SK-N-SH treated with all-trans-retinoic acid at 6 μM for 48 hours (cell line): ENCODE data around the gene RBM18.

Experiments
- ATAC-seq: fragments of 200-7000 bp; cut with Tn5 transposase; 3 replicates; pipeline ENCODE4 v1.9.1; 2020; ENCODE audit warnings: mild to moderate bottlenecking, moderate library complexity
- ARNTL ChIP-seq: fragments of 450-650 bp; formaldehyde crosslinking; IDR thresholded peaks from 2 replicates; pipeline ENCODE4 v1.5.0; 2020; ENCODE audit warnings: low read depth, mild to moderate bottlenecking, moderate library complexity, borderline replicate concordance
- BACH2 ChIP-seq: fragments of 250-450 bp; sonication (Bioruptor Pico); IDR thresholded peaks from 2 replicates; pipeline ENCODE4 v1.9.0; 2021; ENCODE audit warnings: mild to moderate bottlenecking, borderline replicate concordance
- CSDC2 ChIP-seq: fragments of 250-450 bp; sonication (Bioruptor Pico); IDR thresholded peaks from 2 replicates; pipeline ENCODE4 v1.5.0; 2020; ENCODE audit warnings: mild to moderate bottlenecking, moderate library complexity
- ESRRG ChIP-seq: fragments of 250-450 bp; sonication (Bioruptor Pico); IDR thresholded peaks from 2 replicates; pipeline ENCODE4 v1.6.1; 2021; ENCODE audit warnings: mild to moderate bottlenecking
- GLIS3 ChIP-seq: fragments of 250-450 bp; sonication (Bioruptor Pico); IDR thresholded peaks from 2 replicates; pipeline ENCODE4 v1.5.0; 2020; ENCODE audit warnings: mild to moderate bottlenecking, moderate library complexity
- ISL1 ChIP-seq: fragments of 250-450 bp; sonication (Bioruptor Pico); IDR thresholded peaks from 2 replicates; pipeline ENCODE4 v2.1.2; 2022; ENCODE audit warnings: mild to moderate bottlenecking, moderate library complexity
- OSR1 ChIP-seq: fragments of 250-450 bp; sonication (Bioruptor Pico); IDR thresholded peaks from 2 replicates; pipeline ENCODE4 v1.8.0; 2022; ENCODE audit warnings: moderate library complexity, mild to moderate bottlenecking, inconsistent platforms
- PATZ1 ChIP-seq: fragments of 250-450 bp; sonication (Bioruptor Pico); IDR thresholded peaks from 2 replicates; pipeline ENCODE4 v1.8.0; 2020; ENCODE audit warnings: mild to moderate bottlenecking, moderate library complexity, borderline replicate concordance
- RARB ChIP-seq: fragments of 250-450 bp; sonication (Bioruptor Pico); IDR thresholded peaks from 2 replicates; pipeline ENCODE4 v1.8.0; 2021; ENCODE audit warnings: mild to moderate bottlenecking, moderate library complexity
- SNAI2 ChIP-seq: fragments of 250-450 bp; sonication (Bioruptor Pico); IDR thresholded peaks from 2 replicates; pipeline ENCODE4 v1.5.0; 2020; ENCODE audit warnings: mild to moderate bottlenecking, moderate library complexity
- TOX ChIP-seq: fragments of 250-450 bp; sonication (Bioruptor Pico); IDR thresholded peaks from 2 replicates; pipeline ENCODE4 v1.8.0; 2021; ENCODE audit warnings: mild to moderate bottlenecking, moderate library complexity, borderline replicate concordance
- TSHZ2 ChIP-seq: fragments of 250-450 bp; sonication (Bioruptor Pico); IDR thresholded peaks from 2 replicates; pipeline ENCODE4 v1.5.0; 2020; ENCODE audit warnings: mild to moderate bottlenecking, moderate library complexity
- ZC3H10 ChIP-seq: fragments of 250-450 bp; sonication (Bioruptor Pico); IDR thresholded peaks from 2 replicates; pipeline ENCODE4 v1.5.1; 2021; ENCODE audit warnings: mild to moderate bottlenecking, moderate library complexity
- ZFP3 ChIP-seq: fragments of 250-450 bp; sonication (Bioruptor Pico); IDR thresholded peaks from 2 replicates; pipeline ENCODE4 v1.5.0; 2020; ENCODE audit warnings: mild to moderate bottlenecking, moderate library complexity
- ZNF70 ChIP-seq: fragments of 450-650 bp; formaldehyde crosslinking; IDR thresholded peaks from 2 replicates; pipeline ENCODE4 v1.5.0; 2020; ENCODE audit warnings: mild to moderate bottlenecking, moderate library complexity
- ZNF8 ChIP-seq: fragments of 450-650 bp; formaldehyde crosslinking; IDR thresholded peaks from 2 replicates; pipeline ENCODE4 v1.5.0; 2020; ENCODE audit warnings: mild to moderate bottlenecking, moderate library complexity
- TF ChIP-seq, protein P1 (sequence below): fragments of 250-450 bp; sonication (Bioruptor Pico); IDR thresholded peaks from 2 replicates; pipeline ENCODE4 v1.5.1; 2021; ENCODE audit warnings: mild to moderate bottlenecking, moderate library complexity
- TF ChIP-seq, protein P2 (sequence below): fragments of 250-450 bp; sonication (Bioruptor Pico); IDR thresholded peaks from 2 replicates; pipeline ENCODE4 v1.5.1; 2020; ENCODE audit warnings: low read depth, mild to moderate bottlenecking, moderate library complexity
- TF ChIP-seq, protein P3 (sequence below): fragments of 250-450 bp; sonication (Bioruptor Pico); IDR thresholded peaks from 2 replicates; pipeline ENCODE4 v1.8.0; 2021; ENCODE audit warnings: low read depth, mild to moderate bottlenecking, moderate library complexity, borderline replicate concordance

Gene RBM18

DNA sequence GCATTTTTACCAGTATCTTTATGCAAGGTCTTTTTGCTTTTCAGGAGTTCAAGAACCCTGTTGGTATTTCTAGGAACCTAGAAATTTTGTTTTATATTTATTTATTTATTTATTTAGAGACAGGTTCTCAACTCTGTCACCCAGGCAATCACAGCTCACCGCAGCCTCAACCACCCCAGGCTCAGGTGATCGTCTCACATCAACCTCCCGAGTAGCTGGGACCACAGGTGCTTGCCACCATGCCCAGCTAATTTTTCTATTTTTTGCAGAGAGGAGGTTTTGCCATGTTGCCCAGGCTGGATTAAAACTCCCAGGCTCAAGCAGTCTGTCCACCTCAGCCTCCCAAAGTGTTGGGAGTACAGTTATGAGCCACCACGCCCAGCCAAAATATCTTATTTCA is 68.8 kb downstream of the RBM18 start:
- TF ChIP-seq, protein P1, sequence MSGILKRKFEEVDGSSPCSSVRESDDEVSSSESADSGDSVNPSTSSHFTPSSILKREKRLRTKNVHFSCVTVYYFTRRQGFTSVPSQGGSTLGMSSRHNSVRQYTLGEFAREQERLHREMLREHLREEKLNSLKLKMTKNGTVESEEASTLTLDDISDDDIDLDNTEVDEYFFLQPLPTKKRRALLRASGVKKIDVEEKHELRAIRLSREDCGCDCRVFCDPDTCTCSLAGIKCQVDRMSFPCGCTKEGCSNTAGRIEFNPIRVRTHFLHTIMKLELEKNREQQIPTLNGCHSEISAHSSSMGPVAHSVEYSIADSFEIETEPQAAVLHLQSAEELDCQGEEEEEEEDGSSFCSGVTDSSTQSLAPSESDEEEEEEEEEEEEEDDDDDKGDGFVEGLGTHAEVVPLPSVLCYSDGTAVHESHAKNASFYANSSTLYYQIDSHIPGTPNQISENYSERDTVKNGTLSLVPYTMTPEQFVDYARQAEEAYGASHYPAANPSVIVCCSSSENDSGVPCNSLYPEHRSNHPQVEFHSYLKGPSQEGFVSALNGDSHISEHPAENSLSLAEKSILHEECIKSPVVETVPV (CRISPR knock-in tag) = no peak
- TF ChIP-seq ZNF8 (CRISPR knock-in tag) (no peak), GLIS3 (CRISPR knock-in tag) (no peak), ISL1 (no peak), TOX (CRISPR knock-in tag) (no peak), CSDC2 (CRISPR knock-in tag) (no peak), ARNTL (CRISPR knock-in tag) (no peak), BACH2 (CRISPR knock-in tag) (no peak), ZFP3 (CRISPR knock-in tag) (no peak)
- TF ChIP-seq, protein P2, sequence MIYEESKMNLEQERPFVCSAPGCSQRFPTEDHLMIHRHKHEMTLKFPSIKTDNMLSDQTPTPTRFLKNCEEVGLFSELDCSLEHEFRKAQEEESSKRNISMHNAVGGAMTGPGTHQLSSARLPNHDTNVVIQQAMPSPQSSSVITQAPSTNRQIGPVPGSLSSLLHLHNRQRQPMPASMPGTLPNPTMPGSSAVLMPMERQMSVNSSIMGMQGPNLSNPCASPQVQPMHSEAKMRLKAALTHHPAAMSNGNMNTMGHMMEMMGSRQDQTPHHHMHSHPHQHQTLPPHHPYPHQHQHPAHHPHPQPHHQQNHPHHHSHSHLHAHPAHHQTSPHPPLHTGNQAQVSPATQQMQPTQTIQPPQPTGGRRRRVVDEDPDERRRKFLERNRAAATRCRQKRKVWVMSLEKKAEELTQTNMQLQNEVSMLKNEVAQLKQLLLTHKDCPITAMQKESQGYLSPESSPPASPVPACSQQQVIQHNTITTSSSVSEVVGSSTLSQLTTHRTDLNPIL (CRISPR knock-in tag) = no peak
- no peak for ATAC-seq

DNA sequence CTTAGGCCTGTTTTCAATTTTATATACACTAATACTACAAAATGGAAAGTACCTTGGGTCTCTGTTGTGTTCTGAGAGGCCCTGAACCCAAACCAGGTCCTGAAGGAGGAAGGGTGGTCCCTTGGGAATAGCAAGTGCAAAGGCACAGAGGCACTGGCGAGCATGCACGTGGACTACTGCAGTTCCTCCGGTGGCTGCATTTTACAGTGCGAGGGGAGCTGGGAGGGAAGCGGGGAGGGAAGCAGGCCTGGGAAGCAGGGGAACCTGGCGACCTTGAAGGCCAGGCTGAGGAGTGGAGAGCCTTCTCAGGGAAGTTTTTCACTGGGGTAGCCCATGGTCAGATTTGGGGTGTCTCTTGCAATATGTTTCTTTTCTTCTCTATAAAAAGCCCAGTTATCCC is 71.0 kb downstream of the RBM18 start:
- TF ChIP-seq, protein P2 (CRISPR knock-in tag) = no peak
- TF ChIP-seq, all 23 proteins: peak for 0
- no peak for ATAC-seq

DNA sequence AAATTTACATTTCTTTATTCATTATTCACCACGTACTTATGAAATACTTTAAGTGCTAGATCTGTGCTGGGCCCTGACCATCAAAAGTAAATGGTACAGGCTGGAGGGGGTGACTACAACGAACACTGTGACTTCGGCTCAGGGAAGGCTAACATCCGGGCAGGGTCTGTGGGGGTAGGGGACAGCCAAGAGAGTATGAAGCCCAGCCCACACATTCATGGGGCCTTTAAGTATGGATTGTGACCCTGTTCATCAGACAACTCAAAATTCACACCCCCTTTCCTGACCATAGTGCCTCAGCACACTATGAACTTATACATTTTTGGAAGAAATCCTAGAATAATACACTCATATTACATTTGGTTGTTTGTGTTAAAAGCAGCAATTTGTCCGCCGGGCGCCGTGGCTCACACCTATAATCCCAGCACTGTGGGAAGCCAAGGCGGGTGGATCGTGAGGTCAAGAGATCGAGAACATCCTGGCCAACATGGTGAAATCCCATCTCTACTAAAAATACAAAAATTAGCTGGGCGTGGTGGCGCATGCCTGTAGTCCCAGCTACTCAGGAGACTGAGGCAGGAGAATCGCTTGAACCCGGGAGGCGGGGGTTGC is 71.6 kb downstream of the RBM18 start:
- TF ChIP-seq OSR1 (CRISPR knock-in tag) (no peak), RARB (no peak), PATZ1 (CRISPR knock-in tag) (no peak), ZNF8 (CRISPR knock-in tag) (no peak), ISL1 (no peak), ARNTL (CRISPR knock-in tag) (no peak), TOX (CRISPR knock-in tag) (no peak), CSDC2 (CRISPR knock-in tag) (no peak), ZC3H10 (CRISPR knock-in tag) (no peak), ESRRG (CRISPR knock-in tag) (no peak), SNAI2 (no peak), BACH2 (CRISPR knock-in tag) (no peak), ZNF70 (CRISPR knock-in tag) (no peak)
- TF ChIP-seq, protein P3, sequence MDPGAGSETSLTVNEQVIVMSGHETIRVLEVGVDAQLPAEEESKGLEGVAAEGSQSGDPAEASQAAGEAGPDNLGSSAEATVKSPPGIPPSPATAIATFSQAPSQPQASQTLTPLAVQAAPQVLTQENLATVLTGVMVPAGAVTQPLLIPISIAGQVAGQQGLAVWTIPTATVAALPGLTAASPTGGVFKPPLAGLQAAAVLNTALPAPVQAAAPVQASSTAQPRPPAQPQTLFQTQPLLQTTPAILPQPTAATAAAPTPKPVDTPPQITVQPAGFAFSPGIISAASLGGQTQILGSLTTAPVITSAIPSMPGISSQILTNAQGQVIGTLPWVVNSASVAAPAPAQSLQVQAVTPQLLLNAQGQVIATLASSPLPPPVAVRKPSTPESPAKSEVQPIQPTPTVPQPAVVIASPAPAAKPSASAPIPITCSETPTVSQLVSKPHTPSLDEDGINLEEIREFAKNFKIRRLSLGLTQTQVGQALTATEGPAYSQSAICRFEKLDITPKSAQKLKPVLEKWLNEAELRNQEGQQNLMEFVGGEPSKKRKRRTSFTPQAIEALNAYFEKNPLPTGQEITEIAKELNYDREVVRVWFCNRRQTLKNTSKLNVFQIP (CRISPR knock-in tag) = no peak
- ATAC-seq = no peak

- no peak for ATAC-seq
- TF ChIP-seq, protein P2 (CRISPR knock-in tag) = no peak
- no peak for TF ChIP-seq CSDC2 (CRISPR knock-in tag)
- no peak for TF ChIP-seq ZFP3 (CRISPR knock-in tag)
- TF ChIP-seq, protein P1 (CRISPR knock-in tag) = no peak
- TF ChIP-seq ESRRG (CRISPR knock-in tag) = no peak
- no peak for TF ChIP-seq ISL1
- no peak for TF ChIP-seq TSHZ2 (CRISPR knock-in tag)
Observed at GRCh38 chr9:122192261-122192875, 72.3 kb downstream of the RBM18 start.
